ENCODE data around the gene RPL15. TPM values are rescaled to one million over a fixed set of nuclear protein-coding genes. Genes with fewer than 3 reads are reported as not detected.

RPL15 gene
- total and polyA plus RNA-seq, 3 experiments from 2014 or later: 2,200 to 4,233 (median 2,237) TPM

DNA sequence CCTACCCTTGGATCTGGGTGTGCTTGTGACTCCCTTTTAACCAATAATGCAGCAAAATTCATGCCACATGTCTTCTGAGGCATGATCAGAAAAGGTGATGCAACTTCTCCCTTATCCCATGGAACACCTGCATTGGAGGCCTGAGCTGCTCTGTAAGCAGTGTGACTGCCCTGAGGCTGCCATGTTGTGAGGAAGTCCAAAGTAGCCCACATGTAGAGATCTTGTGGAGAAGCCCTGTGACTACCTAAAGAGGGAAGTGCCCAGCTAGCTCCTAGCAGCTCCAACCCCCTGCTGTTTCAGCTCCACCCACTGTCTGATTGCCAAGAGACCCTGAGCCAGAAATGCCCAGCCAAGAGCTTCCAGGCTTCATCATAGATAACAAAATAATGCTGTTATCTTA lies 21.8 kb downstream of the RPL15 start:
- H3K9me3 ChIP-seq (ENCODE audit: low read length): no peaks in the 10 kb centered on the region
- ChIA-PET CTCF (no interaction called here), POLR2A (interaction anchor here (0.7 to 1.0 kb wide), 2 partner anchors 15 to 21 kb away, joined by 3 to 11 read pairs; no protein-coding TSS in a partner anchor)
- H3K27ac ChIP-seq (ENCODE audit: low read depth, low read length): no peak overlapping the region
- H3K36me3 ChIP-seq (ENCODE audit: insufficient read depth, low read length): no peaks in the 10 kb centered on the region
- Mint-ChIP-seq H3K27ac (no peak overlapping the region), H3K27me3 (peaks cover 5 to 8% of the 10 kb centered on the region in 2 donors), H3K36me3 (peaks cover 0 to 4% (median 0%) of the 10 kb centered on the region in 3 donors), H3K9me3 (no peaks in the 10 kb centered on the region), H3K4me1 (peaks cover 2 to 3% (median 2%) of the 10 kb centered on the region in 3 donors), H3K4me3 (no peak overlapping the region)
- H3K4me3 ChIP-seq (ENCODE audit: low read length): no peak overlapping the region
- no peak for DNase-seq
- H3K27me3 ChIP-seq (ENCODE audit: insufficient read depth, low read length, poor library complexity, severe bottlenecking): no peaks in the 10 kb centered on the region
- no peaks in the 10 kb centered on the region for H3K4me1 ChIP-seq (ENCODE audit: insufficient read depth, low read length)

DNA sequence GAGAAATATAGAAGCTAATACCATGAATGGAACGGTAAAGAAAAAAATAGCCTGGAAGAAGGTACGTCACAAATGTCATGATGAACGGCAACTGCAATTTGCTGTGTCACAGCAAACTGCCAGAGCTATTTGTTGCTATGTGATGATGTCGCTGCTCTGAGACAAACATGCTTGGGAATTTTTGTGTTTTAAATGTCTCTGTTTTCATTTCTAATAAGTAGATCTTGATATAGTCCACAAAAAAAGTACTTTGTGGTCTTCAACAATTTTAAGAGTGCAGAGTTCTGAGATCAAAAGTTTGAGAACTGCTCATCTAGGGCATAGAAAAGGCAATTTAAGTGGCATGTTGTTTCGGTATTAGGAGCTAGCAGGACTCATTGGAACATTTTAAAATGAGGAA lies 23.8 kb downstream of the RPL15 start:
- H3K4me1 Mint-ChIP-seq: peaks cover 10 to 13% (median 12%) of the 10 kb centered on the region in 3 donors
- H3K9me3 Mint-ChIP-seq: no peaks in the 10 kb centered on the region
- CTCF ChIA-PET: interaction anchor here (1.6 kb wide), 1 partner anchor 24 kb away, joined by 7 read pairs; the partner anchor contains the start of genes NKIRAS1 and RPL15
- no peaks in the 10 kb centered on the region for H3K36me3 ChIP-seq (ENCODE audit: insufficient read depth, low read length)
- peaks cover 7% of the 10 kb centered on the region for H3K4me1 ChIP-seq (ENCODE audit: insufficient read depth, low read length)
- H3K4me3 ChIP-seq (ENCODE audit: low read length): no peak overlapping the region
- no peak overlapping the region for H3K4me3 Mint-ChIP-seq
- POLR2A ChIA-PET: interaction anchor here (2.7 kb wide), 1 partner anchor 24 kb away, joined by 12 read pairs; the partner anchor contains the start of genes NKIRAS1 and RPL15
- no peaks in the 10 kb centered on the region for H3K9me3 ChIP-seq (ENCODE audit: low read length)
- DNase-seq: no peak
- no peaks in the 10 kb centered on the region for H3K27me3 ChIP-seq (ENCODE audit: insufficient read depth, low read length, poor library complexity, severe bottlenecking)
- peaks cover 2 to 8% of the 10 kb centered on the region in 2 donors for H3K27me3 Mint-ChIP-seq
- H3K36me3 Mint-ChIP-seq: peaks cover 0 to 4% (median 4%) of the 10 kb centered on the region in 3 donors
- peak overlapping the region in 1 of 8 donors; percentile 46 for H3K27ac Mint-ChIP-seq
- peak overlapping the region; percentile 63 for H3K27ac ChIP-seq (ENCODE audit: low read depth, low read length)

DNA sequence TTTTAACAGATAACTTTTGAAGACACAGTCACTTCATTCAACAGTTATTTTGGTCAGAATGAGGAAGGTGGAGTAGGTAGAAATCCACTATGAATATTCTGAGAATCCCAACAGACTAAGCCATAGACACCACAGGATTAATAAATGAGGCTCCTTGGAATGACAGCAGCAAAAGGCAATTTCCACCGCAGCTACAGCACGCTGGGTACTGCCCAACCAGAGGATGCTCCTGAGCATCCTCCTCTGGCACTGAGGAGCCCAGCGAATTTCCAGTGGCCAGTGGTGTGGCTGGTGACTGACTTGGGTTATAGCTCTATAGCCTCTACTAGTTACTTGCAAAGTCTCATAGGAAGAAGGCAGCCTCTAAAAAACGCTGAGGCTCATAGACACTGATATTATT lies 24.5 kb downstream of the RPL15 start:
- no peaks in the 10 kb centered on the region for H3K9me3 ChIP-seq (ENCODE audit: low read length)
- Mint-ChIP-seq H3K4me3 (no peak overlapping the region), H3K27ac (peak overlapping the region in 1 of 8 donors; percentile 78), H3K9me3 (no peaks in the 10 kb centered on the region), H3K4me1 (peaks cover 11 to 14% (median 14%) of the 10 kb centered on the region in 3 donors), H3K27me3 (peaks cover 0 to 8% of the 10 kb centered on the region in 2 donors), H3K36me3 (peaks cover 0 to 6% (median 4%) of the 10 kb centered on the region in 3 donors)
- no peaks in the 10 kb centered on the region for H3K27me3 ChIP-seq (ENCODE audit: insufficient read depth, low read length, poor library complexity, severe bottlenecking)
- peak overlapping the region; percentile 63 for H3K27ac ChIP-seq (ENCODE audit: low read depth, low read length)
- peaks cover 9% of the 10 kb centered on the region for H3K4me1 ChIP-seq (ENCODE audit: insufficient read depth, low read length)
- no peak overlapping the region for H3K4me3 ChIP-seq (ENCODE audit: low read length)
- CTCF ChIA-PET: interaction anchor here (1.6 kb wide), 1 partner anchor 24 kb away, joined by 7 read pairs; the partner anchor contains the start of genes NKIRAS1 and RPL15
- DNase-seq: no peak
- H3K36me3 ChIP-seq (ENCODE audit: insufficient read depth, low read length): no peaks in the 10 kb centered on the region
- POLR2A ChIA-PET: interaction anchor here (2.7 kb wide), 1 partner anchor 24 kb away, joined by 12 read pairs; the partner anchor contains the start of genes NKIRAS1 and RPL15

DNA sequence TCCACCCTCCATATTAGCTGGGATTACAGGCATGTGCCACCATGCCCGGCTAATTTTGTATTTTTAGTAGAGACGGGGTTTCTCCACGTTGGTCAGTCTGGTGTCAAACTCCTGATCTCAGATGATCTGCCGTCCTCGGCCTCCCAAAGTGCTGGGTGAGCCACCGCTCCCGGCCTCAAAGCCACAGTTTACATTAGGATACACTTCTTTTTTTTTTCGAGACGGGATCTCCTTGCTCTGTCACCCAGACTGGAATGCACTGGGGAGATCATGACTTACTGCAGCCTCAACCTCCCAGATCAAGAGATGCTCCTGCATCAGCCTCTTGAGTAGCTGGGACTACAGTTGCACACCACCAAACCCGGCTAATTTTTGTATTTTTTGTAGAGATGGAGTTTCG lies 25.6 kb downstream of the RPL15 start:
- Histone ChIP-seq H3K36me3 (ENCODE audit: insufficient read depth, low read length) (no peaks in the 10 kb centered on the region), H3K27ac (ENCODE audit: low read depth, low read length) (no peak overlapping the region), H3K9me3 (ENCODE audit: low read length) (no peaks in the 10 kb centered on the region), H3K4me1 (ENCODE audit: insufficient read depth, low read length) (peaks cover 20% of the 10 kb centered on the region), H3K4me3 (ENCODE audit: low read length) (no peak overlapping the region), H3K27me3 (ENCODE audit: insufficient read depth, low read length, poor library complexity, severe bottlenecking) (no peaks in the 10 kb centered on the region)
- POLR2A ChIA-PET: no interaction called here
- CTCF ChIA-PET: no interaction called here
- H3K27ac Mint-ChIP-seq: peak overlapping the region in 2 of 8 donors; percentile 29 to 86
- H3K27me3 Mint-ChIP-seq: peaks cover 0 to 5% of the 10 kb centered on the region in 2 donors
- no peak for DNase-seq
- H3K4me3 Mint-ChIP-seq: peak overlapping the region in 3 of 7 donors; percentile 26 to 54 (median 28)
- H3K36me3 Mint-ChIP-seq: peaks cover 0 to 11% (median 0%) of the 10 kb centered on the region in 3 donors
- H3K9me3 Mint-ChIP-seq: no peaks in the 10 kb centered on the region
- H3K4me1 Mint-ChIP-seq: peaks cover 20 to 25% (median 24%) of the 10 kb centered on the region in 3 donors

DNA sequence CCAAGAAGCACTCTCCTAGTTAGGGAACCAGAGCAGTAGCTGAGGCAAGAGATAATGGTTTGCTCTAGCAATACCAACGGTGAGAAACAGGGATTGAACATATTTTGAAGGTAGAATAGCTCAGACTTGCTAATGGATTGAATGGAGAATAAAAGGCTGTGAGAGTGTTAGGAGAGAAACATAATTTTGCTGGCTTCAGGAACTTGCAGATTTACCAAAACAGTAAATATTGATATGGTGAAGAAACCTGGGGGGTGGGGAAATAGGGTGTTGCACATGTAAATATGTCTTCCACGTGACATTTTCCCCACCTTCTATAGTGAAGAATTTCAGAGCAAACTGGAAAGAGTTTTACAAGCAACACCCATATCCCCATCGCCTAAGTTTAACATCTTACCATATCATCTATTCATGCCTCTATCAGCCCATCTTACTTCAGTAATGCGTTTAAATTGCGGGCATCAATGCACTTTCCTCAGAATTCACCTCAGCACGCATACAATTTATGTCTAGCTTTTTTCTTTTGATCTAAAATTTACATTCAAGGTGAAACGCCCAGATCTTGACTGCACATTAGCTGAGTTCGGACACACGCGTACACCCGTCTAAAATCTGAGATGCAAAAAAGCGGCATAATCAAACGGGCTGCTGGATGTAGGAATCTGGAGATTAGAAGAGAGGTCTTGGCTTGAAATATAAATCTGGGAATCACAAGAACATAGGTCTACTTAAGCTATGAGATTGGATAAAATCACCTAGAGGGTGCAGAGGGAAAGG lies 27.3 kb downstream of the RPL15 start:
- Histone ChIP-seq H3K36me3 (ENCODE audit: insufficient read depth, low read length) (no peaks in the 10 kb centered on the region), H3K27me3 (ENCODE audit: insufficient read depth, low read length, poor library complexity, severe bottlenecking) (no peaks in the 10 kb centered on the region), H3K9me3 (ENCODE audit: low read length) (no peaks in the 10 kb centered on the region), H3K4me3 (ENCODE audit: low read length) (peak overlapping the region; percentile 32), H3K4me1 (ENCODE audit: insufficient read depth, low read length) (peaks cover 27% of the 10 kb centered on the region), H3K27ac (ENCODE audit: low read depth, low read length) (no peak overlapping the region)
- H3K27me3 Mint-ChIP-seq: no peaks in the 10 kb centered on the region
- no peaks in the 10 kb centered on the region for H3K9me3 Mint-ChIP-seq
- peak overlapping the region; percentile 82 to 93 (median 86) for H3K4me3 Mint-ChIP-seq
- peak overlapping the region; percentile 85 to 96 (median 90) for H3K27ac Mint-ChIP-seq
- H3K4me1 Mint-ChIP-seq: peaks cover 32 to 42% (median 39%) of the 10 kb centered on the region in 3 donors
- ChIA-PET POLR2A (interaction anchor here (2.0 kb wide), 1 partner anchor 27 kb away, joined by 32 read pairs; the partner anchor contains the start of genes NKIRAS1 and RPL15), CTCF (interaction anchor here (1.6 to 2.0 kb wide), 2 partner anchors 20 to 27 kb away, joined by 5 to 6 read pairs; partner anchors contain the start of genes NKIRAS1 and RPL15)
- DNase-seq: peak in 1 of 5 donors; percentile 19
- peaks cover 0 to 17% (median 0%) of the 10 kb centered on the region in 3 donors for H3K36me3 Mint-ChIP-seq

DNA sequence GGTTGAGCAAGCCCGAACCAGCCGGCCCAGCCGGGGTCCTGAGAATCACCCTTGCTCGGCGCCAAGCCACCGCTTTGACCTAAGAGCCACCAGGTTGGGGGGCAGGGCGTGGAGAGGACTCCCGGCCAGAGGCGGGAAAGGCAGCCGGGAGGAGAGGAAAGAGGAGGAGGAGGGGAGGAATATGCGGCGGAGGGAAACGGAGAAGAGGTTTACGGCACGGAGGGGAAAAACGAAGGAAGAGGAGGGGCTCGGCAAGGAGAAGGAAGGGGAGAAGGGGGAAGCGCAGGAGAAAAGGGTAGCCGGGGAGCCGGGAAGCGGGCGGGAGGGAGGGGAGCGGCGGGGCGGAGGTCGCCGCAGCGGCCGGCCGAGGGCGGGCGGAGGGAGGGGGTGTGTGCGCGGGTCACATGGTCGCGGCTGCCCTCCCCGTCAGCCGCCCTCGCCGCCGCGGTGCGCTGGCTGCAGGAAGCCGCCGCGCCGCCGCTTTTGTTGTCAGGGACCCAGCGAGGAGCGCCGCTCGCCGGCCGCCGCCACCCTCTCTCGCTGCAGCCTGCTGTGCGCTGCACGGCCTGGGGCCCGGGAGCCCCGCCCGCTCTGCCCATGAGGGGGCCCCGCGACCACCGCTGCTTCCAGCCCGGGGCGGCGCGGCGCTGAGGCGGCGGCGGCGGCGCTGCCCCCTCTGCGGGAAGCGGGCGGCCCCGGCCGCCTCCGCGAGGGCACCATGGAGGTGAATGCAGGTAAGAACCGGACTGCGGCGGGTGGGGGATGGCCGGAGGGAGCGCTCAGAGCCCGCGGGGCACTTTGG lies 28.1 kb downstream of the RPL15 start, which contains the start of gene NR1D2:
NR1D2 (plus strand) TSS at position 426 of the 802 bp plus-strand sequence; CDS start at position 719, 293 bp downstream.
- ChIA-PET POLR2A (interaction anchor here (1.3 to 2.0 kb wide), 2 partner anchors 13 to 28 kb away, joined by 3 to 32 read pairs; partner anchors contain the start of genes NKIRAS1 and RPL15), CTCF (interaction anchor here (1.6 to 2.0 kb wide), 2 partner anchors 20 to 28 kb away, joined by 5 to 6 read pairs; partner anchors contain the start of genes NKIRAS1 and RPL15)
- Mint-ChIP-seq H3K4me1 (peaks cover 40 to 51% (median 48%) of the 10 kb centered on the region in 3 donors), H3K27ac (peak within 1 kb of the TSS; percentile 87 to 97 (median 94)), H3K9me3 (no peaks in the 10 kb centered on the region), H3K27me3 (no peaks in the 10 kb centered on the region), H3K36me3 (peaks cover 0 to 19% (median 0%) of the 10 kb centered on the region in 3 donors), H3K4me3 (peak within 1 kb of the TSS; percentile 89 to 94 (median 89))
- H3K9me3 ChIP-seq (ENCODE audit: low read length): no peaks in the 10 kb centered on the region
- H3K27me3 ChIP-seq (ENCODE audit: insufficient read depth, low read length, poor library complexity, severe bottlenecking): no peaks in the 10 kb centered on the region
- peak within 1 kb of the TSS; percentile 82 for H3K27ac ChIP-seq (ENCODE audit: low read depth, low read length)
- H3K4me1 ChIP-seq (ENCODE audit: insufficient read depth, low read length): peaks cover 34% of the 10 kb centered on the region
- H3K4me3 ChIP-seq (ENCODE audit: low read length): peak within 1 kb of the TSS; percentile 91
- no peaks in the 10 kb centered on the region for H3K36me3 ChIP-seq (ENCODE audit: insufficient read depth, low read length)
- DNase-seq: peak; percentile 77 to 87 (median 81)

DNA sequence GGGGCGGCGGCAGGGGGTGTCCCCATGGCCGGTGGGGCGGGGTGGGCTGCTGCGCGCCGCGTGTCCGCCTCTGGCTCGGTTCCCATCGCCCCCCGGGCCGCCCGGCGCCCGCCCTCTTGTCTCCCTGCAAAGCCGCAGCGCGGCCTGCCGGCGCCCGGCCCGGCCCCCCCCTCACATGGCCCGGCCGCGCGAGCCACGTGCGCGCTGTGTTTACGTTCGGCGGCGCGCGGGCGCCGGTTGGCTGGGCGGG lies 28.7 kb downstream of the RPL15 start:
- CTCF ChIA-PET: no interaction called here
- H3K27me3 Mint-ChIP-seq: no peaks in the 10 kb centered on the region

More for the DNA sequence above, 28.7 kb downstream of the RPL15 start:
- Mint-ChIP-seq H3K4me1 (peaks cover 45 to 56% (median 53%) of the 10 kb centered on the region in 3 donors), H3K4me3 (peak overlapping the region in 6 of 7 donors; percentile 48 to 93 (median 66)), H3K36me3 (peaks cover 0 to 19% (median 0%) of the 10 kb centered on the region in 3 donors), H3K27ac (peak overlapping the region in 3 of 8 donors; percentile 69 to 96 (median 83)), H3K9me3 (no peaks in the 10 kb centered on the region)
- Histone ChIP-seq H3K4me3 (ENCODE audit: low read length) (no peak overlapping the region), H3K36me3 (ENCODE audit: insufficient read depth, low read length) (no peaks in the 10 kb centered on the region), H3K4me1 (ENCODE audit: insufficient read depth, low read length) (peaks cover 40% of the 10 kb centered on the region), H3K9me3 (ENCODE audit: low read length) (no peaks in the 10 kb centered on the region), H3K27me3 (ENCODE audit: insufficient read depth, low read length, poor library complexity, severe bottlenecking) (no peaks in the 10 kb centered on the region), H3K27ac (ENCODE audit: low read depth, low read length) (peak overlapping the region; percentile 82)
- no peak for DNase-seq
- POLR2A ChIA-PET: interaction anchor here (1.1 to 2.0 kb wide), 3 partner anchors 12 to 28 kb away, joined by 3 to 31 read pairs (median 3); partner anchors contain the start of genes NKIRAS1 and RPL15
